GM12873 (cell line): Measurements from ENCODE around the gene DSCAML1.

Experiments used
- TF ChIP-seq, protein P1 (sequence below): IDR thresholded peaks from 2 replicates; pipeline ENCODE4 v1.5.1; 2012; ENCODE audit warnings: low read depth, mild to moderate bottlenecking, moderate library complexity, low read length, control low read depth; ENCODE audit not compliant: insufficient read depth; ENCODE audit errors: missing control alignments

Gene DSCAML1

GRCh38 chr11:117582433-117582832 lies 214.6 kb downstream of the DSCAML1 start:
- TF ChIP-seq, protein P1, sequence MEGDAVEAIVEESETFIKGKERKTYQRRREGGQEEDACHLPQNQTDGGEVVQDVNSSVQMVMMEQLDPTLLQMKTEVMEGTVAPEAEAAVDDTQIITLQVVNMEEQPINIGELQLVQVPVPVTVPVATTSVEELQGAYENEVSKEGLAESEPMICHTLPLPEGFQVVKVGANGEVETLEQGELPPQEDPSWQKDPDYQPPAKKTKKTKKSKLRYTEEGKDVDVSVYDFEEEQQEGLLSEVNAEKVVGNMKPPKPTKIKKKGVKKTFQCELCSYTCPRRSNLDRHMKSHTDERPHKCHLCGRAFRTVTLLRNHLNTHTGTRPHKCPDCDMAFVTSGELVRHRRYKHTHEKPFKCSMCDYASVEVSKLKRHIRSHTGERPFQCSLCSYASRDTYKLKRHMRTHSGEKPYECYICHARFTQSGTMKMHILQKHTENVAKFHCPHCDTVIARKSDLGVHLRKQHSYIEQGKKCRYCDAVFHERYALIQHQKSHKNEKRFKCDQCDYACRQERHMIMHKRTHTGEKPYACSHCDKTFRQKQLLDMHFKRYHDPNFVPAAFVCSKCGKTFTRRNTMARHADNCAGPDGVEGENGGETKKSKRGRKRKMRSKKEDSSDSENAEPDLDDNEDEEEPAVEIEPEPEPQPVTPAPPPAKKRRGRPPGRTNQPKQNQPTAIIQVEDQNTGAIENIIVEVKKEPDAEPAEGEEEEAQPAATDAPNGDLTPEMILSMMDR: no peak

- TF ChIP-seq, protein P1: no peak
Observed at GRCh38 chr11:117580866-117581265, 216.2 kb downstream of the DSCAML1 start.

DNA sequence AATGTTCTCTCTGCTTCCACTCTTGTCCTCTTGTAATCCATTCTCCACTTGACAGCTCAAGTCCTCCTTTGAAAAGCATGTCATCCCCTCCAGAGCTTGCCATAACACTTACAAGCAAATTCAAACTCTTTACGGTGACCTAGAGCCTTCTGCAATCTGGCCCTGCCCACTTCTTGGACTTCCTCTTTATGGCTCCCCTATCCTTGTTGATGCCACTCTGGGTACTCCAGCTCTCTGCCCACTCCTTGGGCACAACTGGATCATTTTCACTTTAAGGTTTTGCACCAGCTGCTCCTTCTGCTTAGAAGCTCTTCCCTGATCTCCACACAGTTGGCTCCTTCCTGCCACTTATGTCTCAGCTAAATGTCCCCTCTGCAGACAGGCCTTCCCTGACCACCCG lies 217.9 kb downstream of the DSCAML1 start:
- TF ChIP-seq, protein P1: no peak

DNA sequence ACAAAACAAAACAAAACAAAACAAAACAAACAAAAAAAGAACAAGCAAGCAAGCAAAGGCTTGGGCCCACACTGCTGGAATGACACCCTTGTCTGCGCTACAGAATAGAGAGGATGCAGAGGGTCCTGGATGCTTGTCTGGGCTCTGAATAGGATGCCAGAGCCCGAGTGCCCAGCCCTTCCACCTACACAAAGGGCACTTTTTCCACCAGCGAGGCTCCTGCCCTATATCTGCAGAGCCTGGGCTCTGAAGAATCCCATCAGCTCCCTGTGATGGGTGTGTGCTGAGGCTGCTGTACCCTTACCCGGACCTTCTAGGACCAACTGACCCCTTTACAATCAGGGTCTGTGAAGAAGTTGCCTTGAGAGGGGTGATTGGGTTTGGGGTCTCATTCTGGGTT lies 221.2 kb downstream of the DSCAML1 start:
- TF ChIP-seq, protein P1: no peak

GRCh38 chr11:117574551-117574950 lies 222.5 kb downstream of the DSCAML1 start:
- TF ChIP-seq, protein P1: no peak

GRCh38 chr11:117573326-117573725 lies 223.7 kb downstream of the DSCAML1 start:
- TF ChIP-seq, protein P1: no peak

DNA sequence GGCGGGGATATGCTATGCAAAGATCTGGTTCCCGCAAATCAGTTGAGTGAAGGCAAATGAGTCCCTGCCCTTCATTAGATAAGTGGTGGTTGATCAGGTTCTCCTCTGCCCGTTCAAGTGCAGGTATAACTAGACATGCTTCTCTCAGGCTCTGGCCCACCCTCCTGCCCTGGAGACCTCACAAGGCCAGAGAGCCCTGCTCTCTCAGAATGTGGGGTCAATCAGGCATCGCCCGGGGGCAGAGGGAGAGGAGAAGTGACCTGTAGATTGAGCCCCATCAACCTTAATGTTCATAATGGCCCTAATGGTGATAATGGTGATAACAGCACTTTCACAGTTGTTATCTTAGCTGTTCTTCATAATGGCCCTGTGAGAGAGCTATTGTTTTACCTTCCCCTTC lies 224.3 kb downstream of the DSCAML1 start:
- TF ChIP-seq, protein P1: no peak
